Liver (tissue), 9 donors: ENCODE results near the gene EOGT. TPM values are rescaled to one million over a fixed set of nuclear protein-coding genes. Genes with fewer than 3 reads are reported as not detected.

Source experiments
- DNase-seq: peaks from one replicate; pipeline ENCODE4 v3.0.0-alpha.2; 2017; ENCODE audit warnings: low spot score
- H3K27ac ChIP-seq, 2 donors: one replicate each; pipeline ENCODE4 v1.7.0; 2013; ENCODE audit warnings: inconsistent platforms in 2 of 2, low read length in 2 of 2, control low read depth in 1 of 2, low read depth in 1 of 2, mild to moderate bottlenecking in 1 of 2
- H3K27me3 ChIP-seq, 4 donors: one replicate each; pipeline versions ENCODE4 v1.6.1 to v1.7.0; 2013; ENCODE audit warnings: low read length in 3 of 4, inconsistent platforms in 1 of 4, mild to moderate bottlenecking in 1 of 4, moderate library complexity in 1 of 4; ENCODE audit not compliant: control insufficient read depth in 4 of 4, insufficient read depth in 4 of 4
- H3K36me3 ChIP-seq, 4 donors: one replicate each; pipeline versions ENCODE4 v1.6.1 to v1.7.0; 2013; ENCODE audit warnings: low read length in 3 of 4, mild to moderate bottlenecking in 3 of 4, low read depth in 1 of 4, moderate library complexity in 1 of 4; ENCODE audit not compliant: control insufficient read depth in 4 of 4, insufficient read depth in 3 of 4
- H3K4me1 ChIP-seq, 4 donors: one replicate each; pipeline versions ENCODE4 v1.6.1 to v1.7.0; 2013; ENCODE audit warnings: low read length in 3 of 4, mild to moderate bottlenecking in 3 of 4, moderate library complexity in 1 of 4; ENCODE audit not compliant: control insufficient read depth in 4 of 4, insufficient read depth in 4 of 4
- H3K4me3 ChIP-seq, 3 donors: one replicate each; pipeline versions ENCODE4 v1.6.1 to v1.7.0; 2013; ENCODE audit warnings: low read length in 3 of 3, control low read depth in 1 of 3, low read depth in 1 of 3, mild to moderate bottlenecking in 1 of 3
- H3K9ac ChIP-seq, 2 donors: one replicate each; pipeline ENCODE4 v1.7.0; 2013; ENCODE audit warnings: low read length in 2 of 2, mild to moderate bottlenecking in 2 of 2, moderate library complexity in 2 of 2, control low read depth in 1 of 2, low read depth in 1 of 2
- H3K9me3 ChIP-seq, 4 donors: one replicate each; pipeline versions ENCODE4 v1.6.1 to v1.7.0; 2013; ENCODE audit warnings: low read length in 3 of 4; ENCODE audit not compliant: control insufficient read depth in 4 of 4
- ATF3 ChIP-seq: IDR thresholded peaks from 2 replicates; pipeline ENCODE4 v1.6.1; 2016; ENCODE audit warnings: antibody characterized with exemption
- CTCF ChIP-seq: fragments of 150-350 bp; IDR thresholded peaks from 2 replicates; pipeline ENCODE4 v1.5.1; 2017; ENCODE audit warnings: improper control_type of control experiment, low read depth, low read length; ENCODE audit not compliant: missing input control
- EGR1 ChIP-seq, 2 donors: IDR thresholded peaks; 2 replicates each; pipeline ENCODE4 v1.6.1; 2016 to 2018; ENCODE audit warnings: antibody characterized with exemption in 2 of 2, low read depth in 2 of 2
- FOXA1 ChIP-seq: IDR thresholded peaks from 2 replicates; pipeline ENCODE4 v1.6.1; 2016; ENCODE audit warnings: antibody characterized with exemption
- FOXA2 ChIP-seq: IDR thresholded peaks from 2 replicates; pipeline ENCODE4 v1.6.1; 2016; ENCODE audit warnings: antibody characterized with exemption
- GABPA ChIP-seq, 2 donors: IDR thresholded peaks in 1 of 2; conservative IDR thresholded peaks in 1 of 2; 2 replicates each; pipeline ENCODE4 v1.6.1; 2016; ENCODE audit warnings: antibody characterized with exemption in 2 of 2, mild to moderate bottlenecking in 1 of 2, moderate library complexity in 1 of 2
- HNF4G ChIP-seq: IDR thresholded peaks from 2 replicates; pipeline ENCODE4 v1.6.1; 2016; ENCODE audit warnings: antibody characterized with exemption
- MAX ChIP-seq: IDR thresholded peaks from 2 replicates; pipeline ENCODE4 v1.6.1; 2016; ENCODE audit warnings: antibody characterized with exemption
- NR2F2 ChIP-seq: IDR thresholded peaks from 2 replicates; pipeline ENCODE4 v1.6.1; 2016; ENCODE audit warnings: antibody characterized with exemption
- RAD21 ChIP-seq, 2 donors: IDR thresholded peaks; 2 replicates each; pipeline ENCODE4 v1.6.1; 2016; ENCODE audit warnings: antibody characterized with exemption in 2 of 2, mild to moderate bottlenecking in 2 of 2
- SP1 ChIP-seq: IDR thresholded peaks from 2 replicates; pipeline ENCODE4 v1.6.1; 2018; ENCODE audit warnings: antibody characterized with exemption, mild to moderate bottlenecking
- TAF1 ChIP-seq: conservative IDR thresholded peaks from 2 replicates; pipeline ENCODE4 v1.6.1; 2016; ENCODE audit warnings: antibody characterized with exemption, mild to moderate bottlenecking
- YY1 ChIP-seq: IDR thresholded peaks from 2 replicates; pipeline ENCODE4 v1.6.1; 2016; ENCODE audit warnings: antibody characterized with exemption, mild to moderate bottlenecking
- ZBTB33 ChIP-seq: IDR thresholded peaks from 2 replicates; pipeline ENCODE4 v1.6.1; 2016; ENCODE audit warnings: antibody characterized with exemption
- WGBS: extraction: QIAGEN DNeasy Blood & Tissue Kit; methylation state at CpG from one replicate; pipeline ENCODE4 v1.1.7; 2013; 5-methylcytosine and 5-hydroxymethylcytosine counted together
- polyA plus RNA-seq, 2 donors: library from polyadenylated mRNA; stranded (reverse) in 1 of 2; unstranded in 1 of 2; fragments of 200-250 nt in 1 of 2; fragments of >200 nt in 1 of 2; fragmentation: Nextera tagmentation in 1 of 2; extraction: Ambion mirVana in 1 of 2; gene quantifications; one replicate each; pipeline versions ENCODE4 v1.2.1 to v1.2.3, GENCODE V29; 2013 to 2015
- total RNA-seq, 2 donors: library from RNA; depleted of rRNA; stranded (reverse); fragments of >200 nt; gene quantifications; one replicate each; pipeline ENCODE4 v1.2.3, GENCODE V29; 2014
- donor health status: healthy.
- donor health status: healthy.
- donor health status: healthy.
- donor health status: healthy.
- donor health status: healthy.

Gene EOGT
- total and polyA plus RNA-seq, 4 donors, result 2.6 to 7.5 (median 5.1) TPM

- H3K27me3 ChIP-seq, result no peaks in the 10 kb centered on the region
- H3K36me3 ChIP-seq, result peaks cover 0 to 14% (median 6%) of the 10 kb centered on the region in 4 donors
- H3K4me3 ChIP-seq, result no peak overlapping the region
- TF ChIP-seq EGR1 (IDR thresholded peaks at IDR 0.05; ENCODE audit: low read depth in 2 of 2) (no peak), ATF3 (no peak), TAF1 (no peak), RAD21 (IDR thresholded peaks at IDR 0.05) (no peak), ZBTB33 (no peak), FOXA2 (no peak), MAX (no peak), CTCF (no peak), SP1 (no peak), YY1 (no peak), HNF4G (no peak)
- H3K27ac ChIP-seq, result no peak overlapping the region
- DNase-seq, result no peak
- no peak overlapping the region for H3K9ac ChIP-seq
- 81% methylated on average over 8 of the region's 8 CpGs for WGBS
- no peaks in the 10 kb centered on the region for H3K4me1 ChIP-seq
- no peaks in the 10 kb centered on the region for H3K9me3 ChIP-seq
Measured at GRCh38 chr3:68996356-68996995, 17.0 kb downstream of the EOGT start.

- Histone ChIP-seq H3K9ac (no peak overlapping the region), H3K4me3 (no peak overlapping the region), H3K4me1 (no peaks in the 10 kb centered on the region), H3K27ac (no peak overlapping the region), H3K36me3 (peaks cover 0 to 10% (median 7%) of the 10 kb centered on the region in 4 donors), H3K9me3 (no peaks in the 10 kb centered on the region), H3K27me3 (no peaks in the 10 kb centered on the region)
- WGBS, result 97% methylated on average over 4 of the region's 4 CpGs
- DNase-seq, result no peak
- TF ChIP-seq ZBTB33, result no peak
- TF ChIP-seq FOXA2, result no peak
Measured at GRCh38 chr3:68988740-68989139, 24.7 kb downstream of the EOGT start.

- Histone ChIP-seq H3K4me3 (no peak overlapping the region), H3K36me3 (peaks cover 1 to 11% (median 8%) of the 10 kb centered on the region in 4 donors), H3K9ac (no peak overlapping the region), H3K27me3 (no peaks in the 10 kb centered on the region), H3K4me1 (no peaks in the 10 kb centered on the region), H3K9me3 (no peaks in the 10 kb centered on the region), H3K27ac (no peak overlapping the region)
- no peak for DNase-seq
- 88% methylated on average over 6 of the region's 6 CpGs for WGBS
- no peak for TF ChIP-seq ZBTB33
- TF ChIP-seq NR2F2, result no peak
- TF ChIP-seq RAD21 (IDR thresholded peaks at IDR 0.05), result no peak
- TF ChIP-seq FOXA1, result no peak
- no peak for TF ChIP-seq CTCF
- no peak for TF ChIP-seq GABPA (IDR thresholded peaks at IDR 0.05 in 1 of 2, conservative IDR thresholded peaks at IDR 0.05 in 1 of 2)
Measured at GRCh38 chr3:68987322-68987721, 26.2 kb downstream of the EOGT start.
